Osteoblast (primary cell): ENCODE measurements around the gene C14orf119. TPM values are rescaled to one million over a fixed set of nuclear protein-coding genes. Genes with fewer than 3 reads are reported as not detected.
A peak's percentile ranks its signal among the peaks of the same experiment; 100 is the strongest.

ENCODE experiments used
- DNase-seq: peaks from one replicate; pipeline ENCODE4 v3.0.0; 2011; ENCODE audit warnings: low spot score, mixed read lengths; ENCODE audit not compliant: insufficient read length; ENCODE audit errors: missing footprints
- H2AFZ ChIP-seq: 2 replicates; pipeline ENCODE4 v1.6.0; 2011; ENCODE audit warnings: mild to moderate bottlenecking, low read length
- H3K27ac ChIP-seq: 2 replicates; pipeline ENCODE4 v1.5.1; 2011; ENCODE audit warnings: mild to moderate bottlenecking, low read depth, low read length, moderate library complexity
- H3K27me3 ChIP-seq: 2 replicates; pipeline ENCODE4 v1.6.0; 2012; ENCODE audit warnings: mild to moderate bottlenecking, control low read depth, inconsistent platforms, low read length, moderate library complexity; ENCODE audit not compliant: insufficient read depth
- H3K36me3 ChIP-seq: 2 replicates; pipeline ENCODE4 v1.5.1; 2011; ENCODE audit warnings: mild to moderate bottlenecking, low read length, control low read depth, moderate library complexity; ENCODE audit not compliant: insufficient read depth
- H3K4me1 ChIP-seq: 2 replicates; pipeline ENCODE4 v1.5.1; 2011; ENCODE audit warnings: mild to moderate bottlenecking, low read length, control low read depth, moderate library complexity; ENCODE audit not compliant: insufficient read depth
- H3K4me2 ChIP-seq: 2 replicates; pipeline ENCODE4 v1.6.0; 2011; ENCODE audit warnings: mild to moderate bottlenecking, low read length; ENCODE audit not compliant: insufficient read depth
- H3K4me3 ChIP-seq: fragments of 200-600 bp; sonication (generic); 3 replicates; pipeline ENCODE4 v1.5.1; 2012; ENCODE audit warnings: mild to moderate bottlenecking, low read length, inconsistent platforms; ENCODE audit not compliant: insufficient read depth
- H3K79me2 ChIP-seq: 2 replicates; pipeline ENCODE4 v1.6.0; 2012; ENCODE audit warnings: mild to moderate bottlenecking, low read length, control low read depth, inconsistent platforms; ENCODE audit not compliant: insufficient read depth
- H3K9me3 ChIP-seq: 2 replicates; pipeline ENCODE4 v1.5.1; 2011; ENCODE audit warnings: low read depth, low read length, control low read depth
- H4K20me1 ChIP-seq: 2 replicates; pipeline ENCODE4 v1.6.0; 2012; ENCODE audit warnings: mild to moderate bottlenecking, low read length, control low read depth; ENCODE audit not compliant: insufficient read depth
- total RNA-seq: library from RNA; depleted of rRNA; stranded (reverse); fragments of >200 nt; gene quantifications from 2 replicates; pipeline ENCODE4 v1.2.3, GENCODE V29; 2012
- TF ChIP-seq, protein P1 (sequence below): IDR thresholded peaks from 2 replicates; pipeline ENCODE4 v1.5.1; 2011; ENCODE audit warnings: mild to moderate bottlenecking, low read depth, low read length, moderate library complexity; ENCODE audit errors: extremely low read depth

C14orf119 gene, protein sequence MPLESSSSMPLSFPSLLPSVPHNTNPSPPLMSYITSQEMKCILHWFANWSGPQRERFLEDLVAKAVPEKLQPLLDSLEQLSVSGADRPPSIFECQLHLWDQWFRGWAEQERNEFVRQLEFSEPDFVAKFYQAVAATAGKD
- 41.5 and 43.1 TPM in 2 replicates for total RNA-seq

DNA sequence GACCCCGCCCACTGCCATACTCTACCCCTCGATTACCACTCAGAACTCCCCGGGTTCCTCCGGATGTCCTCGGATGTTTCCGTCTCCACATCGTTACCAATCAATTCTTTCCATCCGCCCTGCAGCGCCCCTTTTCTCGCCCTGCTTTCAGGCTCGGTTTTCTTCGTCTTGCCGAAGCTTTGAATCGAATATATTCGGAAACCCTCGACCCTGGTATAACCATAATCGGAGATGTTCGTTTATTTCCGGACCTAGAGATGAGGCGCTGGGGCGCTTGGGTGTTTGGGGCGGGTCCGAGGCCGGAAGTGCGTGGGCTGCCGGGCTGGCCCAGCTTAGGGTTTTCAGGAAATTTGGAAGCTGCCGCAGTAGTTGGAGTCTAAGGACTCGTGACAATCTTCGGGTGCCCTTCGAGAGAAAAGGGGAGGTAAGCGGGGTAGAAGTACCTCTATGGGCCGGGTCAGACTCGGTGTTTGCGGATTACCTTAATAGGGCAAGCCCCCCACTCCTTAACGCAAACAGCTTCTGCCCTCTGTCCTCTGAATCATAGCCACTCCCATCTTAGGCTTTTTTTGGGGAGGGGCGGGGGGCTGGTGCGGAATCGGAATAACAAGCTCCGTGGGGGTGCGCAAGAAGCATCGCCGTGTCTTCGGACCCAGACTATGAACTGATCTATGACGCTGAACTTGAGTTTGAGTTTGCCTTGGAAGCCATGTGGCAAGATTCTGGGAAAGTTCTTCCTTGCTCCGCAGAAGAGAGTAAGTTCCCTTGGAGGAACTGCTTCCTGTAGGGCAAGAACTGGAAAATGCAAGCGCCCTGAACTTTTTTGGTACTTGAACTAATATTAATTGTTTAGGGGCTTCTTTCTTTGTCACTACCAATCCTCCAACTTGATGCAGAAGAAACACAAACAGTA is at the start of gene C14orf119:
Gene C14orf119, plus strand, starts transcription at position 310 of the 913 bp plus-strand sequence. CDS start 2,154 bp downstream, outside the sequence.
- no peaks in the 10 kb centered on the region for H3K9me3 ChIP-seq
- DNase-seq = peak; percentile 97
- TF ChIP-seq, protein P1, sequence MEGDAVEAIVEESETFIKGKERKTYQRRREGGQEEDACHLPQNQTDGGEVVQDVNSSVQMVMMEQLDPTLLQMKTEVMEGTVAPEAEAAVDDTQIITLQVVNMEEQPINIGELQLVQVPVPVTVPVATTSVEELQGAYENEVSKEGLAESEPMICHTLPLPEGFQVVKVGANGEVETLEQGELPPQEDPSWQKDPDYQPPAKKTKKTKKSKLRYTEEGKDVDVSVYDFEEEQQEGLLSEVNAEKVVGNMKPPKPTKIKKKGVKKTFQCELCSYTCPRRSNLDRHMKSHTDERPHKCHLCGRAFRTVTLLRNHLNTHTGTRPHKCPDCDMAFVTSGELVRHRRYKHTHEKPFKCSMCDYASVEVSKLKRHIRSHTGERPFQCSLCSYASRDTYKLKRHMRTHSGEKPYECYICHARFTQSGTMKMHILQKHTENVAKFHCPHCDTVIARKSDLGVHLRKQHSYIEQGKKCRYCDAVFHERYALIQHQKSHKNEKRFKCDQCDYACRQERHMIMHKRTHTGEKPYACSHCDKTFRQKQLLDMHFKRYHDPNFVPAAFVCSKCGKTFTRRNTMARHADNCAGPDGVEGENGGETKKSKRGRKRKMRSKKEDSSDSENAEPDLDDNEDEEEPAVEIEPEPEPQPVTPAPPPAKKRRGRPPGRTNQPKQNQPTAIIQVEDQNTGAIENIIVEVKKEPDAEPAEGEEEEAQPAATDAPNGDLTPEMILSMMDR = no peak
- H3K79me2 ChIP-seq = peaks cover 75% of the 10 kb centered on the region
- peaks cover 47% of the 10 kb centered on the region for H3K36me3 ChIP-seq
- peak within 1 kb of the TSS; percentile 80 for H3K4me3 ChIP-seq
- no peaks in the 10 kb centered on the region for H3K27me3 ChIP-seq
- peak within 1 kb of the TSS; percentile 87 for H3K4me2 ChIP-seq
- peak within 1 kb of the TSS; percentile 89 for H3K27ac ChIP-seq
- peaks cover 26% of the 10 kb centered on the region for H3K4me1 ChIP-seq
- peaks cover 52% of the 10 kb centered on the region for H4K20me1 ChIP-seq
- H2AFZ ChIP-seq = peak within 1 kb of the TSS; percentile 87

DNA sequence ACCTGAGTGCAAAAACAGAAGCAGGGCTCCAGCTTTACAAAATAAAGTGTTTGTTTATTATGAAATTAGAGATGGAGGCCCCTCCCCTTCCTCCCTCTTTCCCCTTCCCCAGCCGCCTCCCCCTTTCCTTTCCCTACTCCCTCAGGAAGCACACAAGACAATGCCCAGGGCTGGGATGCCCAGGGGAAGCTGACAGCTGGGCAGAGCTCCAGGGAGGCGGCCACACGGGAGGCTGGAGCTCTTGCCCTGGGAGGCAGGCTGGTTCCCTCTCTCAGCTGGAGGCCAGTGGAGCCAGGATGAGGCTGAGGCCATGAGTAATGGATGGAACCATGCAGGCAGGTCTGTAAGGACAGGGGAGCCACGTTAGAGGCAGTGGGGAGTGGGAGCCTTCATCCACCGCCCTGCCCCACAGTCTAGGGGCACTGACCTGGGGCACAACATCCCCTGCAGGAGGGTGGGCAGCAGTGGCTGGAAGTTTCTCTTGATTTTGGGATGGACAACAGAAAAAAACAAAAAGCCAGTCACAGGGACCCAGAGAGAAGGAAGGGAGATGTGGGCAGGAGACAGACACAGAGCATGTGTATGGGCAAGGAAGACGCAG is 48.2 kb upstream of the C14orf119 start:
- no peak overlapping the region for H3K27ac ChIP-seq

DNA sequence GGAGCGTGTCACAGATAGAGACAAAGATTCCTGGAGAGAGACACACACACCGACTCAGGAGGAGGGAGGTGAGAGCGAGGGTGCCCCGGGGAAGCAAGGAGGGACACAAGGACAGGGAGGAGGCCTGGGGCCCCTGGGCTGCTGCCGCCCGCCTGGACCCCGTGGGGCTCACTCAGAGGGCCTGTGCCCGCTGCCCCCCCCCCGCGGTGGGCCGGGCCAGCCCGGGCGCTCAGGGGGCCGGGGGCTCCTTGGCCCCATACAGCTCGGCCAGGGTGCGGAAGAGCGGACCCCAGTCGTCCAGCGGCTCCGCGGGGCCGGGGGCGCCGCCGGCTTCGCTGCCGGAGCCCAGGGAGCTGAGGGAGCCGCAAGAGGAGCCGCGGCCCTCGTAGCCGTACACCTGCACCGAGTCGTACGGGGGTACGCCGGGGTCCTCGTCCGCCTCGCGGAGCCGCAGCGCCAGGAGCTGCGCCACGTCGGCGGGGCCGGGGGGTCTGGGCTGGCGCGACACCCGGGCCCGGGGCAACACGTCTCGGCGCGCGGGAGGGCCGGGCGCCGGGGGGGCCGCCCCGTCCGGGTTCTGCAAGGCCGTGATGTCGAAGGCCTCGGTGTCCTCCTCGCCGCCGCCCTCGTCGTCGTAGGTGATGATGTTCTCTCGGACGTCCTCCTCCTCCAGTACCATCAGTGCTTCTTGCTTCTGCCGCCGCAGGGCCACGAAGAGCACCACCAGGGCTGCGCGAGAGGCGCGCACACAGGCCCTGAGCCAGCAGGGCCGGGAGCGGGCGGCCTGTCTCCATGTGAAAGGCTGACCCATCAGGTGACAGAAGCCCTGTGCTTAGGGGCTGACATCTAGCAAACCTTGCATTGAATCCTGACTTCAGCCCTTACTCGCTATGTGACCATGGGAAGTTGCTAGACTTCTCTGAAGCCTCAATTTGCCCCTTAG is 47.3 kb upstream of the C14orf119 start:
- H3K79me2 ChIP-seq = no peaks in the 10 kb centered on the region
- H3K9me3 ChIP-seq = no peaks in the 10 kb centered on the region
- no peak overlapping the region for H3K4me3 ChIP-seq
- TF ChIP-seq, protein P1 = no peak
- H4K20me1 ChIP-seq = no peaks in the 10 kb centered on the region
- no peaks in the 10 kb centered on the region for H3K27me3 ChIP-seq
- no peak overlapping the region for H3K27ac ChIP-seq
- no peak overlapping the region for H3K4me2 ChIP-seq
- H2AFZ ChIP-seq = no peak overlapping the region
- no peaks in the 10 kb centered on the region for H3K4me1 ChIP-seq
- peak; percentile 73 for DNase-seq
- no peaks in the 10 kb centered on the region for H3K36me3 ChIP-seq

More for the DNA sequence above, 48.2 kb upstream of the C14orf119 start:
- no peaks in the 10 kb centered on the region for H3K79me2 ChIP-seq
- no peaks in the 10 kb centered on the region for H3K27me3 ChIP-seq
- H3K36me3 ChIP-seq = no peaks in the 10 kb centered on the region
- DNase-seq = peak; percentile 86
- no peaks in the 10 kb centered on the region for H3K9me3 ChIP-seq
- H4K20me1 ChIP-seq = no peaks in the 10 kb centered on the region
- H2AFZ ChIP-seq = no peak overlapping the region
- H3K4me3 ChIP-seq = no peak overlapping the region
- no peaks in the 10 kb centered on the region for H3K4me1 ChIP-seq
- TF ChIP-seq, protein P1 = no peak
- H3K4me2 ChIP-seq = no peak overlapping the region
